BE2C (cell line): Measurements from ENCODE around the gene AGAP1.

Experiments used
- DNase-seq: peaks from one replicate; pipeline ENCODE4 v3.0.0-alpha.2; 2020
- H3K27me3 ChIP-seq: fragments of 250-450 bp; sonication (Bioruptor Pico); 2 replicates; pipeline ENCODE4 v1.5.1; 2020; ENCODE audit warnings: mild to moderate bottlenecking
- H3K36me3 ChIP-seq: fragments of 250-450 bp; sonication (Bioruptor Pico); 2 replicates; pipeline ENCODE4 v1.5.1; 2020; ENCODE audit warnings: mild to moderate bottlenecking
- H3K4me1 ChIP-seq: fragments of 250-450 bp; sonication (Bioruptor Pico); 2 replicates; pipeline ENCODE4 v1.5.1; 2020
- H3K4me3 ChIP-seq: 2 replicates; pipeline ENCODE4 v1.5.1; 2011; ENCODE audit warnings: low read depth, low read length
- H3K9me3 ChIP-seq: fragments of 250-450 bp; sonication (Bioruptor Pico); 2 replicates; pipeline ENCODE4 v1.5.1; 2020
- TF ChIP-seq, protein P1 (sequence below): IDR thresholded peaks from 2 replicates; pipeline ENCODE4 v1.5.1; 2012; ENCODE audit warnings: mild to moderate bottlenecking, low read depth, low read length

Gene AGAP1

DNA sequence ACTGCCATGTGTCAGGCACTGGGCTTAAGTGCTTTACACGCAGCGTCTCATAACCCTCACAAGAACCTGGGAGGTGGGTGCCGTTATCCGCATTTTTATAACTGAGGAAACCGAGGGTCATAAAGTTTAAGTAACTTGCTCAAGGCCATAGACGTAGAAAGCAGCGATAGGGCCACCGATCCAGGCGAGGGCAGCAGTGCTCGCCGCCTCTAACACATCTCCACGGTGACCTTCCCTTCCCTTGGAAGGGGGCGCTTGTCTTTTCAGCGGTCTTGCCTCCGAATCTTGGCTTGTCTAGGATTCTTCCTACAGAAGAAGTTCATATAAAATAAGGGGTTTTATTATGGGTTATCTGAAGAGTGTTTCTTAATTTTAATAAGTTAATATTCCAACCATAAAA lies 487.8 kb downstream of the AGAP1 start:
- TF ChIP-seq, protein P1, sequence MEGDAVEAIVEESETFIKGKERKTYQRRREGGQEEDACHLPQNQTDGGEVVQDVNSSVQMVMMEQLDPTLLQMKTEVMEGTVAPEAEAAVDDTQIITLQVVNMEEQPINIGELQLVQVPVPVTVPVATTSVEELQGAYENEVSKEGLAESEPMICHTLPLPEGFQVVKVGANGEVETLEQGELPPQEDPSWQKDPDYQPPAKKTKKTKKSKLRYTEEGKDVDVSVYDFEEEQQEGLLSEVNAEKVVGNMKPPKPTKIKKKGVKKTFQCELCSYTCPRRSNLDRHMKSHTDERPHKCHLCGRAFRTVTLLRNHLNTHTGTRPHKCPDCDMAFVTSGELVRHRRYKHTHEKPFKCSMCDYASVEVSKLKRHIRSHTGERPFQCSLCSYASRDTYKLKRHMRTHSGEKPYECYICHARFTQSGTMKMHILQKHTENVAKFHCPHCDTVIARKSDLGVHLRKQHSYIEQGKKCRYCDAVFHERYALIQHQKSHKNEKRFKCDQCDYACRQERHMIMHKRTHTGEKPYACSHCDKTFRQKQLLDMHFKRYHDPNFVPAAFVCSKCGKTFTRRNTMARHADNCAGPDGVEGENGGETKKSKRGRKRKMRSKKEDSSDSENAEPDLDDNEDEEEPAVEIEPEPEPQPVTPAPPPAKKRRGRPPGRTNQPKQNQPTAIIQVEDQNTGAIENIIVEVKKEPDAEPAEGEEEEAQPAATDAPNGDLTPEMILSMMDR, result no peak
- DNase-seq, result no peak
- H3K4me3 ChIP-seq, result no peak overlapping the region
- H3K4me1 ChIP-seq, result peaks cover 3% of the 10 kb centered on the region
- no peaks in the 10 kb centered on the region for H3K9me3 ChIP-seq
- no peaks in the 10 kb centered on the region for H3K36me3 ChIP-seq
- no peaks in the 10 kb centered on the region for H3K27me3 ChIP-seq

DNA sequence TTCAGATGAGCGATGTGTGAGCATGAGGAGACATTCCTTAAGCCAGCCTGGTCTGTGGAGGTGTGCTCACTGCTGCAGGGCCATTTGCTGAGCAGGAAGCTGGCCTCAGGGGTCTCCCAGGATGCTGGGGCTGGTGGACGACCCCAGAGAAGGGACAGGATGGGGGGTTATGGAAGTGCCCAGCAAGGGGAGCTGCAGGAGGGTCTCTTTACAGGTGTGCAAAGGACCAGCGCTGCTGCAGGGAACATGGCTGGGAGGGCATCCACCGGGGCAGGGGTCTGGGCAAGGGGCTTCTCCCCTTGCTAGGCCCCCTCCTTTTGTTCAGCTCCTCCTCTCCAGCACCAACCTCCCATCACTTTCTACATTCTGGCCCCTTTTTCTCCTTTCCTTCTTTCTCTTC lies 489.2 kb downstream of the AGAP1 start:
- TF ChIP-seq, protein P1, result no peak
- H3K36me3 ChIP-seq, result no peaks in the 10 kb centered on the region
- peaks cover 3% of the 10 kb centered on the region for H3K4me1 ChIP-seq
- DNase-seq, result no peak
- no peak overlapping the region for H3K4me3 ChIP-seq
- H3K9me3 ChIP-seq, result no peaks in the 10 kb centered on the region
- H3K27me3 ChIP-seq, result no peaks in the 10 kb centered on the region

DNA sequence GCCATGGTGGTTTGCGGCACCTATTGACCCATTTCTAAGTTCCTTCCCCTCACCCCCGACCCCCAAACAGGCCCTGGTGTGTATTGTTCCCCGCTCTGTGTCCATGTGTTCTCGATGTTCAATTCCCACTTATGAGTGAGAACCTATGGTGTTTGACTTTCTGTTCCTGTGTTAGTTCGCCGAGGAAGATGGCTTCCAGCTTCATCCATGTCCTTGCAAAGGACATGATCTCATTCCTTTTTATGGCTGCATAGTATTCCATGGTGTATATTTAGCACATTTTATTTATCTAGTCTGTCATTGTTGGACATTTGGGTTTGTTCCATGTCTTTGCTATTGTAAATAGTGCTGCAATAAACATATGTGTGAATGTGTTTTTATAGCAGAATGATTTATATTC lies 490.7 kb downstream of the AGAP1 start:
- peaks cover 3% of the 10 kb centered on the region for H3K4me1 ChIP-seq
- H3K27me3 ChIP-seq, result no peaks in the 10 kb centered on the region
- DNase-seq, result no peak
- TF ChIP-seq, protein P1, result no peak
- H3K36me3 ChIP-seq, result no peaks in the 10 kb centered on the region
- H3K9me3 ChIP-seq, result no peaks in the 10 kb centered on the region
- no peak overlapping the region for H3K4me3 ChIP-seq

DNA sequence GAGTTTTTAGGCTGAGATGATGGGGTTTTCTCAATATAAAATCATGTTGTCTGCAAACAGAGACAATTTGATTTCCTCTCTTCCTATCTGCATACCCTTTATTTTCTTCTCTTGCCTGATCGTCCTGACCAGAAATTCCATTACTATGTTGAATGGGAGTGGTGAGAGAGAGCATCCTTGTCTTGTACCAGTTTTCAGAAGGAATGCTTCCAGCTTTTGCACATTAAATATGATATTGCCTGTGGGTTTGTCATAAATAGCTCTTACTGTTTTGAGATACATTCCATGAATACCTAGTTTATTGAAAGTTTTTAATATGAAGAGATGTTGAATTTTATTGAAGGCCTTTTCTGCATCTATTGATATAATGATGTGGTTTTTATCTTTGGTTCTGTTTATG lies 492.5 kb downstream of the AGAP1 start:
- Histone ChIP-seq H3K4me3 (no peak overlapping the region), H3K9me3 (peaks cover 3% of the 10 kb centered on the region; the same call in 1 of the 2 replicates), H3K4me1 (no peaks in the 10 kb centered on the region; the same call in 1 of the 2 replicates), H3K36me3 (no peaks in the 10 kb centered on the region), H3K27me3 (no peaks in the 10 kb centered on the region)
- no peak for DNase-seq
- TF ChIP-seq, protein P1, result no peak

DNA sequence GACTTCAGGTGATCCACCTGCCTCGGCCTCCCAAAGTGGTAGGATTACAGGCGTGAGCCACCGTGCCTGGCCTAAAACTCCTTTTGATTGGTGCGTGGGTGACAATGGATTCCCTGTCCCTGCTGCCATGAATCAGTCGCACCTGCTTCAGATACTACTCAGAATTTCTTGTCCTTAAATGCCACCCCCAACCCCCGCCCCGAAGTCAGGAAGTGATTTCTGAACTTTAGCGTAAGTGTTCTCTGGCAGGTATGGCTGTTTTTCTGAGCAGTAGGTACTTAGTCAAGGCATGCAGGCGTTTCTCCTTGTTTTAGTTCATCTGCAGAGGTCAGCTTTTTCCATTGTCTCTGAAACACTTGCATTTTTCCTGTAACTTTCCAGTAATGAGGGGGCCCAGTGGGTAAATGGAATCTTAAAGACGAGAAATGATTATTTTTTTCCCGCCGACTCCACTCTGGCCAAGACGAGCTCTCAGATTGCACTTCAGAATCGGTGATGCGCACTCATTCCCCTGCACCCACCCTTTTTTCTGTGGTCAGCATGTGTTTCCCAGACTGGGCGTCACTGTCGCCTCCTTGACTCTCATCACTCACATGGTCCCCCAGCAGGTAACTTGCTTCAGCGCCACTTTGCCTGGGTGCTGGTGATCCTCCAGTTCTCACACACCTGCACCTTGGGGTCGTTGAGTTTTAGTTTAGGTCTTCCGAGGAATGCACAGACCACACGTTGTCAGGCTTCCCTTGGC lies 494.6 kb downstream of the AGAP1 start:
- TF ChIP-seq, protein P1, result no peak

DNA sequence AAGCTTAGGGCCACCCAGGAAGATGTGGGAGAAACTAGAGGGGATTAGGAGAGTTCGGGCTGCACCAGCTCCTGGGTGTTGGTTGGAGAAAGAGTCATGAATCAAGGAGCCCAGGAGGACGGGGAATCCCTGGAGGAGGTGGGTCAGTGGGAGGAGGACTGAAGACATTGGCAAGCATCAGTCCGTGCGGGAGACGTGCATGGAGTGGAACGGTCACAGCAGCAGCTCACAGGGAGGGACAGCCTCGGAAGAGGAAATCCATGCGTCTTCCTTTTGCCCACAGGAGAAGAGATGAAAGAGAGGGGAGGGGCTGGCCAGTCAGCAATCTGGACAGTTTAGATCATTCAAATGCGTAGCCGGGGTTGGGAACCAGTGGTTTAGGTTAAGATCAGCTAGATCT lies 495.7 kb downstream of the AGAP1 start:
- TF ChIP-seq, protein P1, result no peak
- Histone ChIP-seq H3K9me3 (peaks cover 3% of the 10 kb centered on the region; the same call in 1 of the 2 replicates), H3K4me1 (no peaks in the 10 kb centered on the region; the same call in 1 of the 2 replicates), H3K36me3 (no peaks in the 10 kb centered on the region), H3K27me3 (no peaks in the 10 kb centered on the region), H3K4me3 (no peak overlapping the region)
- no peak for DNase-seq

More for the DNA sequence above, 494.6 kb downstream of the AGAP1 start:
- Histone ChIP-seq H3K4me1 (no peaks in the 10 kb centered on the region; the same call in 1 of the 2 replicates), H3K27me3 (no peaks in the 10 kb centered on the region), H3K9me3 (peaks cover 3% of the 10 kb centered on the region; the same call in 1 of the 2 replicates), H3K4me3 (no peak overlapping the region), H3K36me3 (no peaks in the 10 kb centered on the region)
- no peak for DNase-seq
